ENCODE data around the gene ZBTB44. TPM values are rescaled to one million over a fixed set of nuclear protein-coding genes. Genes with fewer than 3 reads are reported as not detected.

The ZBTB44 gene
- total RNA-seq, 1 donor, result 76.5 TPM

DNA sequence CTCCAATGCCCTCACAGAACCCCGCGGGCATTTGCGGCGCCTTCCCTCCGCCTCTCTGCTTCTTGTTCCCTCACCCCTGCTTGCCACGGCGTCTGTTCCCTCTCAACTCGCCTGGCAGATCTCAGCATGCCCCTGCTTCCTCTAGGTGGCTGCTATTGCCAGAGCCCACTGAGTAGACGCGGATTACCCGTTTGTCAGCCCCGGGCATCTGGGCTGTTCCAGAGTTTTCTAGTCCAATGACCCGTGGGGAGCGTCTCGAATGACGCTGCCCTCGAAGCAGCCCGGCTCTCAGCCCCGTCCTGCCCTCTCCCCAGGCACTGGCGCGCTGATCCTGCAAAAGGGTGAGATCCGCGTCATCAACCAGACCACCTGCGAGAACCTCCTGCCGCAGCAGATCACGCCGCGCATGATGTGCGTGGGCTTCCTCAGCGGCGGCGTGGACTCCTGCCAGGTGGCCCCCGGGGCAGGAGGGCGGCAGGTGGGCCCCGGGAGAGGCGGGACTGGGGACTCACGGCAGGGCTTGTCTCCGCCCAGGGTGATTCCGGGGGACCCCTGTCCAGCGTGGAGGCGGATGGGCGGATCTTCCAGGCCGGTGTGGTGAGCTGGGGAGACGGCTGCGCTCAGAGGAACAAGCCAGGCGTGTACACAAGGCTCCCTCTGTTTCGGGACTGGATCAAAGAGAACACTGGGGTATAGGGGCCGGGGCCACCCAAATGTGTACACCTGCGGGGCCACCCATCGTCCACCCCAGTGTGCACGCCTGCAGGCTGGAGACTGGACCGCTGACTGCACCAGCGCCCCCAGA is 105.4 kb downstream of the ZBTB44 start:
- no peaks in the 10 kb centered on the region for H3K9me3 ChIP-seq (ENCODE audit: low read depth, low read length)
- H3K4me1 ChIP-seq (ENCODE audit: insufficient read depth, low read length), result peaks cover 3% of the 10 kb centered on the region
- H3K27me3 ChIP-seq (ENCODE audit: insufficient read depth, low read length), result no peaks in the 10 kb centered on the region

DNA sequence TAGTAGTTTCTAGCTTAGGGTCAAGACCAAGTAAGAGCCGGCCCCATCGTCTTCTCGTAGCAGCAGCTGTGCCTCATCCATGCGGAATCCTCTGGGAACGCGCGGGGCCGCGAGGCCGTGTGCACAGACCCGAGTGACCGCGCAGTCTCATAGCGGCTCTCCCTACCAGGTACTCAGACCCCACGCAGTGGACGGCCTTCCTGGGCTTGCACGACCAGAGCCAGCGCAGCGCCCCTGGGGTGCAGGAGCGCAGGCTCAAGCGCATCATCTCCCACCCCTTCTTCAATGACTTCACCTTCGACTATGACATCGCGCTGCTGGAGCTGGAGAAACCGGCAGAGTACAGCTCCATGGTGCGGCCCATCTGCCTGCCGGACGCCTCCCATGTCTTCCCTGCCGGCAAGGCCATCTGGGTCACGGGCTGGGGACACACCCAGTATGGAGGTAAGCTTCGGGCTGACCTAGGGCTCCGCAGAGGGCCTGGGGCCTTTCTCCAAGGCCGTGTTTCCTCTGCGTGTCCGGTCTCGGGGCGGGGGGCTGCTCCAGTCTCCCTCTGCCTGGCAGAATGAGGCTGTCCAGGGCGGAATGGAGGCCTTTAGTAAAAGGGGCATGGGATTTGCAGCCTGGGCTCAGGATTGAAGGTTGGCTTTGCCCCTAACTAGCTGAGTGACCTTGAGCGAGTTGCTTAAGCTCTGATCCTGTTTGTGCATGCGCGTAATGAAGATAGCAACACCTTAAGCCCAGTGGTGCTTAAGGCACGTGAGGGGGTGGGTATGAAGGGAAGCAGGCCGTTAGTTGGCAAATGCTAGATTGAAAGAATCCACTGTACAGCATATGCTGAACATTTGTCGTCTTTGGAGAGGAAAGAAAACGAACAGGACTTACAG is 106.2 kb downstream of the ZBTB44 start:
- H3K27me3 ChIP-seq (ENCODE audit: insufficient read depth, low read length), result no peaks in the 10 kb centered on the region
- no peaks in the 10 kb centered on the region for H3K9me3 ChIP-seq (ENCODE audit: low read depth, low read length)
- peaks cover 3% of the 10 kb centered on the region for H3K4me1 ChIP-seq (ENCODE audit: insufficient read depth, low read length)

More for the DNA sequence above, 105.4 kb downstream of the ZBTB44 start:
- H3K4me3 ChIP-seq (ENCODE audit: low read length), result no peak overlapping the region

DNA sequence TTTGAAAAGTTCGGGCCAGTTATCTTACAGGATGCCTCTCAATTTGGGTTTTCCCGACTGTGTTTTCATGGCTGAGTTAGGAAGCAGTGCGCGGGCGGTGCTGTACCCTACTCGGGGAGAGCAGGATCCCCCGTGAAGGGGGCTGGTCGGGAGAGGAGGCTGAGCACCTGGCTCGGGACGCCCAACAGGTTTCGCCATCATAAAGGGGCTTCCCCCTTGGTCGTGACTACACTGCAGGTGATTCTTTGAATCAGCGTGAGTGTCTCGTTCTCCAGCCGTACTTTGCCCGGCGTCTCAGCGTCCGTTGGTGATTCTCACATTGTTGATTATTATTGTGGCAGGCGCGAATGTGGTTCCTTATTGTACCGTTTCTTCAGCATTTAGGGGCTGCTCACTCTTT is 108.6 kb downstream of the ZBTB44 start:
- Histone ChIP-seq H3K4me3 (ENCODE audit: low read length) (no peak overlapping the region), H3K9me3 (ENCODE audit: low read depth, low read length) (no peaks in the 10 kb centered on the region), H3K4me1 (ENCODE audit: insufficient read depth, low read length) (peaks cover 16% of the 10 kb centered on the region), H3K27me3 (ENCODE audit: insufficient read depth, low read length) (no peaks in the 10 kb centered on the region)

More for the DNA sequence above, 106.2 kb downstream of the ZBTB44 start:
- no peak overlapping the region for H3K4me3 ChIP-seq (ENCODE audit: low read length)

DNA sequence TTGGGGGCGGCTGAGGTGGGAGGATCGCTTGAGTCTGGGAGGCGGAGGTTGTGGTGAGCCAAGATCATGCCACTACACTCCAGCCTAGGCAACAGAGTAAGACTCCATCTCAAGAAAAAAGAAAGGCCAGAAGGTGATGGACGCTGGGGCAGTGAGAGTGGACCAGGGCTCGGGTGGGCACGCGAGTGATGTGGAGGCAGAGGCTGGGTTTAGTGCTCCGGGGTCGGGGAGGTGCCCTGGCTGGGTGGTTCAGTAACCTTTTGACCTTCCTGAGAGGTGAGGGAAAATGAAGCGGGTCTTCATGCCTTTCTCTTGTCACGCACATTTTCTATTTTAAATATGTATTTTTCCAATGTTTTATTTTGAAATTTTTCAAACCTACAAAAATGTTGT is 110.0 kb downstream of the ZBTB44 start:
- no peaks in the 10 kb centered on the region for H3K9me3 ChIP-seq (ENCODE audit: low read depth, low read length)
- no peaks in the 10 kb centered on the region for H3K27me3 ChIP-seq (ENCODE audit: insufficient read depth, low read length)
- peaks cover 16% of the 10 kb centered on the region for H3K4me1 ChIP-seq (ENCODE audit: insufficient read depth, low read length)
- H3K4me3 ChIP-seq (ENCODE audit: low read length), result no peak overlapping the region

DNA sequence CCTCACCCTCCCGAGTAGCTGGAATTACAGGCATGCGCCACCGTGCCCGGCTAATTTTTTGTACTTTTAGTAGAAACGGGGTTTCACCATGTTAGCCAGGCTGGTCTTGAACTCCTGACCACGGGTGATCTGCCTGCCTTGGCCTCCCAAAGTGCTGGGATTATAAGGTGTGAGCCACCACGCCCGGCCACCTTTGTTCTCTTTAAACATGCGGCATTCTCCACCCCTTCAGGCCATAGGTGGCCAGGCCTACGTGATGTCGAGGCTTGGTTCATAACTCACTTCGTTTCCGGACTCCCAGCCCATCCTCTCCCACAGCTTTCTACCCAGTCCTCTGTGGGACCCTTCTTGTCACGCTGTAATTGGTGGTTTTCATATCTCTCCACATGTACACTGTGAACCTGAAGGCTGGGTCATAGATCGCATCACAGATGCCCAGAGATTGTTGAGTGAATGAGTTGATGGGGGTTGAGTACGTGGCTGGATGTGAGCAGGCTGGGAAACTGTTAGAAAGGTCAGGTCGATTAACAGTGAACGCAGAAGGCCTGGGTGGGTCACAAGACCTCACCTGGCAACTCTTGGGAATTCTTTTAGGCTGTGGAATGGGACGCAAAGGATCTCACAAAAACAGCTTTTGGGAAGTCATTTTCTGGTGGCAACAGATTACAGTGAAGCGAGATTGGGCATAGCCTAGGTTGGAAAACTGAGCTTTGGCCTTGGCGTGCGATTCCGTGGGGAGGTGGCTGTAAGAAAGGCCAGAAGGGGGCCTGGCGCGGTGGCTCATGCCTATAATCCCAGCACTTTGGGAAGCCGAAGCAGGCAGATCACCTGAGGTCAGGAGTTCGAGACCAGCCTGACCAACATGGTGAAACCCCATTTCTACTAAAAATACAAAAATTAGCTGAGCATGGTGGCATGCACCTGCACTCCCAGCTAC is 110.7 kb downstream of the ZBTB44 start:
- no peak overlapping the region for H3K4me3 ChIP-seq (ENCODE audit: low read length)
- H3K9me3 ChIP-seq (ENCODE audit: low read depth, low read length), result no peaks in the 10 kb centered on the region
- peaks cover 16% of the 10 kb centered on the region for H3K4me1 ChIP-seq (ENCODE audit: insufficient read depth, low read length)
- H3K27me3 ChIP-seq (ENCODE audit: insufficient read depth, low read length), result no peaks in the 10 kb centered on the region

DNA sequence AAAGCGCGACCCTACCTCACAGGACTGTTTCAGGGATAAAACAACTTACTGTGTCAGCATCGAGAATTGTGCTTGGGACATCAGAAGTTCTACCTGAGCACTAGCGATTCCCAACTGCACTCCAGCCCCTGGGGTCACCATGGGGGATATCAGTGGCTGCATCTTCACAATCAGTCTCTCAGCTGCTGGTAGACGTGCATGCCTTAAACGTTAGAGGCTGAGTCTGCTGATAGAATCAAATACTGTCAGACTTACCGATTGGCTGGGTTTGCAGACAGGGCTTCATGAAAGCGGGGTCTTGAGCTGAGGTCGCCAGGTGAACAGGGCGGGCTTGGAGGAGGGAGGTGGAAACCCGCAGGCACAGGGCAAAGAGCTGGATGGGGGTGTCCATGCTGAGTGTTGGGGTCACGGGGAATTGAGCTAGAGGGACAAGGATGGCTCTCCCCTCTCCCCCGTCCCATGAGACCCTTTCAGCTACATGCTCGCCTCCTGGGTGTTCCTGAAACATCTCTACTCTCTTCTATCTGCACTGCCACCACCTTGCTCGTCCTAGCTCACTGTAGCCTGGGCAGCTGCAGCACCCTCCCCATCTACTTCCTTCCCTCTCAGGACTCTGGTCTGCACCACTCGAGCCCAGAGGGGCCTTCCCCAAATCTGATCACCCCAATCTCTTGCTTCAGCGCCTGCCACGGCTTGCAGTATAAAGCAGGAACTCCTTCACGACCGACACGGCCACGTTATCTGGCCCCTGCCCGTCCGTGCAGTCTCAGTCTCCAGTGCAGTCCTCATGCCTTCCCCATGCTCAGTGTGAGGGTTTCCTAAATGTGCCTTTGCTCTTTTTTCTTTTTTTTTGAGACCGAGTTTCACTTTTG is 111.7 kb downstream of the ZBTB44 start:
- Histone ChIP-seq H3K4me1 (ENCODE audit: insufficient read depth, low read length) (peaks cover 16% of the 10 kb centered on the region), H3K27me3 (ENCODE audit: insufficient read depth, low read length) (no peaks in the 10 kb centered on the region), H3K9me3 (ENCODE audit: low read depth, low read length) (no peaks in the 10 kb centered on the region), H3K4me3 (ENCODE audit: low read length) (no peak overlapping the region)

DNA sequence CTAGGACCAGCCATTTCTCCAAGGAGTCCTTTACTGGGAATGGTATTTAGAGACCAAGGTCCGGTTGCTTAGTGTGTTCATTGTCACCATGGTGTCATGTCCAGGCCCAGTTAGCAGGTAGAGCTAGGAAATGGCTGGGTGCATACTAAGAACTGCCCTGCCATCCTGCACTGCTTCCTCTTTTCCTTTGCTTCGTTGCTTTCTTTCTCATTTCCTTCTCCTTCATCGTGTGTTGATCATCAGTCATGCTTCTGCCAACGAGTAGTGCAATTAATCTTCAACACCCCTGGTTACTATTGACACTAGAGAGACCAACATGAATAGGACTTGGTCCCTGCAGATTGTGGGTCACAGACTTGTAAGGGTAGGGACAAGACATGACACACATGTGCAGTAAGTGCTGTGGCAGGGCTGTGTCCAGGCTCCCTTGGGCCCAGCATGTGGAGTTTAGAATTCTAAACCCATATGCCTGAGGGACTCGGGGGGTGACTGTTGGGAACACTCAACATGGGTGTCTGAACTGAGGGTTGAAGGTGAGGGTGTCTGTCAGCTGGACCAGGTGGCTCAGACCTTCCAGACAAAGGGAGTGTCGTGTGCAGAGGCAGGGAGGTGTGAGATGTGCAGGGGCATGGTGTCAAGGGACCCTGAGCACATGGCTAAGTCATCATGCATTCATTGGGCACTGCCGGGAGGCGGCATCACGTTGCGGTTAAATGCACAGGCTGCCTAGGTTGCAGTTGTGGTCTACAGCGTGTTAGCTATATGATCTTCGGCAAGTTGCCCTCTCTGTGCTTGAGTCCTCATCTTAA is 112.5 kb downstream of the ZBTB44 start:
- Histone ChIP-seq H3K4me3 (ENCODE audit: low read length) (no peak overlapping the region), H3K27me3 (ENCODE audit: insufficient read depth, low read length) (no peaks in the 10 kb centered on the region)

DNA sequence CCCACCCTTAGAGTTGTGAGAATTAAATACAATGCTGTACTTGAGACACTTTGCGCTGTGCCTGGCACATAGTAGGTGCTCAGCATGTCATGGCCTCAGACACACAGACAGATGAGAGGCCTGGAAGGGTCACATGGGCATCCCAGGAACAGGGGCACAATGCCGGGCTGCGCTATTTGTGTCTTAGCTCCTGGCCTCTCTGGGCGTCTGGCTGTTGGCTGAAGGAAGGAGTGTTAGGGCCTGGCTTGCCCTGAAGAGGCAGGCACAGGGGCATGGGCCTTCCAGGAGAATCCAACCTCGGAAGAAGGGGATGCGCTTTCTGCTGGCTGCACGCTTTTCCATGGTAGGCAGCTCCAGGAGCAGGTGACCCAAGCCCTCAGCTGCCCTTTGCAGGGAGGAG is 113.7 kb downstream of the ZBTB44 start:
- H3K9me3 ChIP-seq (ENCODE audit: low read depth, low read length), result no peaks in the 10 kb centered on the region
- H3K4me3 ChIP-seq (ENCODE audit: low read length), result no peak overlapping the region
- no peaks in the 10 kb centered on the region for H3K27me3 ChIP-seq (ENCODE audit: insufficient read depth, low read length)
- H3K4me1 ChIP-seq (ENCODE audit: insufficient read depth, low read length), result peaks cover 16% of the 10 kb centered on the region

More for the DNA sequence above, 112.5 kb downstream of the ZBTB44 start:
- no peaks in the 10 kb centered on the region for H3K9me3 ChIP-seq (ENCODE audit: low read depth, low read length)
- peaks cover 16% of the 10 kb centered on the region for H3K4me1 ChIP-seq (ENCODE audit: insufficient read depth, low read length)

DNA sequence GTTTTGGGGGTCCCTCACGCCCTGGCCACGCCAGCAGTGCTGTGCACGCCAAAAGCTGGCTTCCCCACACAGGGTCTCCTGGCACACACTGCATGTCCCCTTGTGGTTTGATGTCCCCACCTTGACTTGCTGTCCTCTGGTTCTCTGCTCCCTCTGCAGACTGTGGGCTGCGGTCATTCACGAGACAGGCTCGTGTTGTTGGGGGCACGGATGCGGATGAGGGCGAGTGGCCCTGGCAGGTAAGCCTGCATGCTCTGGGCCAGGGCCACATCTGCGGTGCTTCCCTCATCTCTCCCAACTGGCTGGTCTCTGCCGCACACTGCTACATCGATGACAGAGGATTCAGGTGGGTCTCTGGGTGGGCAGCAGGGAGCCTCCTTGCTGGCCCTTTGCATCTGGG is 114.9 kb downstream of the ZBTB44 start:
- Histone ChIP-seq H3K27me3 (ENCODE audit: insufficient read depth, low read length) (no peaks in the 10 kb centered on the region), H3K9me3 (ENCODE audit: low read depth, low read length) (no peaks in the 10 kb centered on the region), H3K4me3 (ENCODE audit: low read length) (no peak overlapping the region), H3K4me1 (ENCODE audit: insufficient read depth, low read length) (peaks cover 16% of the 10 kb centered on the region)

DNA sequence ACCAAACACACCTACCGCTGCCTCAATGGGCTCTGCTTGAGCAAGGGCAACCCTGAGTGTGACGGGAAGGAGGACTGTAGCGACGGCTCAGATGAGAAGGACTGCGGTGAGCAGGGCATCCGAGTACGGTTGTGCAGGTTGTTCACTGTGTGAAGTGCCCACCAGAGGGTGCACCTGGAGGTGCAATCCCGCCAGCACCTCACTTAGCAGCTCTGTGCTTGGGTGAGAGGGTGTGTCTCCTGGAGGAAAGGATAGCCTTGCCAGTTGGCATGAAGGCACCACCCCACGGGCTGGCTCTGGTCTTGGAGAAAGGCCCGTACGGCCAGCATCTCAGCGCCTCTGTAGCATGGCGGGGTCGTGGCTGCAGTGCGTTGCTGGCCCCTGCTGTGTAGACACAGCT is 115.8 kb downstream of the ZBTB44 start:
- Histone ChIP-seq H3K4me3 (ENCODE audit: low read length) (no peak overlapping the region), H3K9me3 (ENCODE audit: low read depth, low read length) (no peaks in the 10 kb centered on the region), H3K27me3 (ENCODE audit: insufficient read depth, low read length) (no peaks in the 10 kb centered on the region), H3K4me1 (ENCODE audit: insufficient read depth, low read length) (peaks cover 16% of the 10 kb centered on the region)

DNA sequence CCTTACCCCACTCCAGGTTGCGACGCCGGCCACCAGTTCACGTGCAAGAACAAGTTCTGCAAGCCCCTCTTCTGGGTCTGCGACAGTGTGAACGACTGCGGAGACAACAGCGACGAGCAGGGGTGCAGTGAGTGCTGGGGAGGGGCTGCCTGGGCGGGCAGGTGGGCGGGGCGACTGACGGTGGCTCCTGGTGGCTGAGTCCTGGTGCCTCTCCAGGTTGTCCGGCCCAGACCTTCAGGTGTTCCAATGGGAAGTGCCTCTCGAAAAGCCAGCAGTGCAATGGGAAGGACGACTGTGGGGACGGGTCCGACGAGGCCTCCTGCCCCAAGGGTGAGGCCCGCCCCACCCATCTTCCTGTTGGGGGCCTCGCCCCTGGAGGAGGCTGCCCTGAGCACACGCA is 116.4 kb downstream of the ZBTB44 start:
- Histone ChIP-seq H3K4me1 (ENCODE audit: insufficient read depth, low read length) (peaks cover 16% of the 10 kb centered on the region), H3K9me3 (ENCODE audit: low read depth, low read length) (no peaks in the 10 kb centered on the region), H3K27me3 (ENCODE audit: insufficient read depth, low read length) (no peaks in the 10 kb centered on the region), H3K4me3 (ENCODE audit: low read length) (no peak overlapping the region)

DNA sequence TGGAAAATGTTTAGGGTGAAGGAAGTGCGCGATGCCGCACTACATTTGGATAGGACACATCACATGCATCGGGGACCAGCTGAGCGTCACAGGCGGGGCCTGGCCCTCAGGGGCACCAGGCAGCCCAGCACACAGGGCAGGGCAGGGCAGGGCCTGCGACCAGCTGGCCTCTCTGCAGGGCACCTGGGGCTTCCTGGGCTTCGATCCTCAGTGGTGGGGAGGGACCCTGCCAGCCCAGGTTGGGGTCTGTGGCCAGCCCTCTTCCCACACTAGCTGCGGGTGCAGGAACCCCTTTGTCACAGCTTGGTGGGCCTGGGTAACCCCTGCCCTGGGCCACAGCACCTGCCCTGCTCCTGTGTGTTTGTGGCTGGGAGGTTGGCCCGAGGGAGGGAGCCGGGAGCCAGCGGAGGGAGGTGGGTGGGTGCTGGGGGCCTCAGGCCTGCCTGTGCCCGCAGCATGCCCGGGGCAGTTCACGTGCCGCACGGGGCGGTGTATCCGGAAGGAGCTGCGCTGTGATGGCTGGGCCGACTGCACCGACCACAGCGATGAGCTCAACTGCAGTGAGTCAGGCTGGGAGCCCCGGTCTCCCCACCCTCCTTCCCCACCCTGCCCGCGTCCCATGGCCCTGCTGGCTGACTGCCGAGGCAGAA is 117.2 kb downstream of the ZBTB44 start:
- no peaks in the 10 kb centered on the region for H3K9me3 ChIP-seq (ENCODE audit: low read depth, low read length)
- H3K4me1 ChIP-seq (ENCODE audit: insufficient read depth, low read length), result peaks cover 9% of the 10 kb centered on the region
- no peaks in the 10 kb centered on the region for H3K27me3 ChIP-seq (ENCODE audit: insufficient read depth, low read length)
- H3K4me3 ChIP-seq (ENCODE audit: low read length), result no peak overlapping the region

Data from mononuclear cell (primary cell).